Measurements from ENCODE around the gene STARD7. TPM values are rescaled to one million over a fixed set of nuclear protein-coding genes. Genes with fewer than 3 reads are reported as not detected.

Gene STARD7
- total and polyA plus RNA-seq, 10 of the 15 experiments (the other 5 are each of a cell fraction or from before 2014, with no cell fraction given): 85.4 to 237 (median 153) TPM

DNA sequence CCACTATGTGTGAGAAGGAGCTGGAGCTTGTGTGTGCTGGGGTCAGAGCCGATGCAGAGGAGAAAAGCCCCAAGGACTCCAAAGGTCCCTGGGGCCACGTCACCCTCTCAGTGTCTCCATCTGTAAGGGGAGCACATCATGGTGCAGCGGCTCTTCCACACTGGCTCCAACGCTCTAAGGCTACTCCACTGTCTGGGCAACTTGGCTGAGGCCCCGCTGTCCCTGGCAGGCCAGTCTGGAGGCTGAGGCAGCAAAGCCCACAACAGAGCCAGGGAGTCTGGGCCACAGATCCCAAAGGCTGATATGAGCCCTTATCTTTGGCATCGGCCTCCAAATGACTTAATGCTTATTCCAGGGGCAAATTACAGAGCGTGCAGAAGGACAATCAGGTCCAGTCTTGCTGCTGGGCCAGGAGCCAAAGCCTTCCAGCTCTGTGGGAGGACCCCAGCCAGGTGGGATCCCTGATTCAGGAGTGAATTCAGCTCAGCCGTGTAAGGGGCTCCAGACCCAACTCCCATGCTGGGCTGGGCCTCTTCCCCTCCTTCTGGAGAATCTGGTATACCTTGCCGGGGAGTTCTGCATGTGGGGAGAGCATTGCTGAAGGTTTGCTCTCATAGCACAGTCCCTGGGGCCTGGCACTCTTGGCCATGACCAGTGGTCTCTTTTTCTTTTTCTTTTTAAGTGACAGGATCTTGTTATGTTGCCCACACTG, 61.6 kb downstream of the STARD7 start (continued):
- TF ChIP-seq, protein P1, sequence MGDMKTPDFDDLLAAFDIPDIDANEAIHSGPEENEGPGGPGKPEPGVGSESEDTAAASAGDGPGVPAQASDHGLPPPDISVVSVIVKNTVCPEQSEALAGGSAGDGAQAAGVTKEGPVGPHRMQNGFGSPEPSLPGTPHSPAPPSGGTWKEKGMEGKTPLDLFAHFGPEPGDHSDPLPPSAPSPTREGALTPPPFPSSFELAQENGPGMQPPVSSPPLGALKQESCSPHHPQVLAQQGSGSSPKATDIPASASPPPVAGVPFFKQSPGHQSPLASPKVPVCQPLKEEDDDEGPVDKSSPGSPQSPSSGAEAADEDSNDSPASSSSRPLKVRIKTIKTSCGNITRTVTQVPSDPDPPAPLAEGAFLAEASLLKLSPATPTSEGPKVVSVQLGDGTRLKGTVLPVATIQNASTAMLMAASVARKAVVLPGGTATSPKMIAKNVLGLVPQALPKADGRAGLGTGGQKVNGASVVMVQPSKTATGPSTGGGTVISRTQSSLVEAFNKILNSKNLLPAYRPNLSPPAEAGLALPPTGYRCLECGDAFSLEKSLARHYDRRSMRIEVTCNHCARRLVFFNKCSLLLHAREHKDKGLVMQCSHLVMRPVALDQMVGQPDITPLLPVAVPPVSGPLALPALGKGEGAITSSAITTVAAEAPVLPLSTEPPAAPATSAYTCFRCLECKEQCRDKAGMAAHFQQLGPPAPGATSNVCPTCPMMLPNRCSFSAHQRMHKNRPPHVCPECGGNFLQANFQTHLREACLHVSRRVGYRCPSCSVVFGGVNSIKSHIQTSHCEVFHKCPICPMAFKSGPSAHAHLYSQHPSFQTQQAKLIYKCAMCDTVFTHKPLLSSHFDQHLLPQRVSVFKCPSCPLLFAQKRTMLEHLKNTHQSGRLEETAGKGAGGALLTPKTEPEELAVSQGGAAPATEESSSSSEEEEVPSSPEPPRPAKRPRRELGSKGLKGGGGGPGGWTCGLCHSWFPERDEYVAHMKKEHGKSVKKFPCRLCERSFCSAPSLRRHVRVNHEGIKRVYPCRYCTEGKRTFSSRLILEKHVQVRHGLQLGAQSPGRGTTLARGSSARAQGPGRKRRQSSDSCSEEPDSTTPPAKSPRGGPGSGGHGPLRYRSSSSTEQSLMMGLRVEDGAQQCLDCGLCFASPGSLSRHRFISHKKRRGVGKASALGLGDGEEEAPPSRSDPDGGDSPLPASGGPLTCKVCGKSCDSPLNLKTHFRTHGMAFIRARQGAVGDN (IDR thresholded peaks at IDR 0.05): no peak
- TF ChIP-seq ESRRA (IDR thresholded peaks at IDR 0.05; ENCODE audit: low read length) (no peak), TBL1XR1 (IDR thresholded peaks at IDR 0.05; ENCODE audit: low read depth, low read length) (no peak), SIN3A (IDR thresholded peaks at IDR 0.05; ENCODE audit: low read depth, low read length) (no peak), CHD1 (IDR thresholded peaks at IDR 0.05; ENCODE audit: low read depth, low read length) (no peak), SREBF2 (IDR thresholded peaks at IDR 0.05; ENCODE audit: low read length) (no peak), MXI1 (IDR thresholded peaks at IDR 0.05; ENCODE audit: low read depth, low read length) (no peak), ZNF207 (IDR thresholded peaks at IDR 0.05; ENCODE audit: borderline replicate concordance) (no peak)
- TF ChIP-seq, protein P2, sequence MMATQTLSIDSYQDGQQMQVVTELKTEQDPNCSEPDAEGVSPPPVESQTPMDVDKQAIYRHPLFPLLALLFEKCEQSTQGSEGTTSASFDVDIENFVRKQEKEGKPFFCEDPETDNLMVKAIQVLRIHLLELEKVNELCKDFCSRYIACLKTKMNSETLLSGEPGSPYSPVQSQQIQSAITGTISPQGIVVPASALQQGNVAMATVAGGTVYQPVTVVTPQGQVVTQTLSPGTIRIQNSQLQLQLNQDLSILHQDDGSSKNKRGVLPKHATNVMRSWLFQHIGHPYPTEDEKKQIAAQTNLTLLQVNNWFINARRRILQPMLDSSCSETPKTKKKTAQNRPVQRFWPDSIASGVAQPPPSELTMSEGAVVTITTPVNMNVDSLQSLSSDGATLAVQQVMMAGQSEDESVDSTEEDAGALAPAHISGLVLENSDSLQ (IDR thresholded peaks at IDR 0.05): no peak

Measured in GM12878 (cell line).